CD4-positive, CD25-positive, alpha-beta regulatory T cell (primary cell): ENCODE measurements around the gene OIT3. TPM values are rescaled to one million over a fixed set of nuclear protein-coding genes. Genes with fewer than 3 reads are reported as not detected.

Experiments
- ATAC-seq, 2 donors: fragments of 150-1000 bp; cut with Tn5 transposase; one replicate each; pipeline ENCODE4 v1.10.0; 2021; ENCODE audit warnings: low read depth in 2 of 2, moderate number of reproducible peaks in 2 of 2, moderate library complexity in 1 of 2
- DNase-seq, 3 donors: peaks; one replicate each; pipeline versions ENCODE4 v3.0.0 to v3.0.0-alpha.2; 2012 to 2022; ENCODE audit warnings: mixed read lengths in 1 of 3
- H3K27ac ChIP-seq: one replicate; pipeline ENCODE4 v1.7.0; 2013; ENCODE audit warnings: mild to moderate bottlenecking, low read length; ENCODE audit not compliant: insufficient read depth, poor library complexity, severe bottlenecking
- H3K27me3 ChIP-seq: one replicate; pipeline ENCODE4 v1.7.0; 2013; ENCODE audit warnings: low read length; ENCODE audit not compliant: control insufficient read depth, insufficient read depth
- H3K36me3 ChIP-seq: one replicate; pipeline ENCODE4 v1.7.0; 2013; ENCODE audit warnings: mild to moderate bottlenecking, low read length, moderate library complexity; ENCODE audit not compliant: control insufficient read depth, insufficient read depth
- H3K4me1 ChIP-seq: 2 replicates; pipeline ENCODE4 v1.7.0; 2013; ENCODE audit warnings: mild to moderate bottlenecking, low read length; ENCODE audit not compliant: insufficient read depth, control insufficient read depth, poor library complexity, severe bottlenecking
- H3K4me3 ChIP-seq: one replicate; pipeline ENCODE4 v1.7.0; 2013; ENCODE audit warnings: low read depth, mild to moderate bottlenecking, low read length, moderate library complexity
- H3K9me3 ChIP-seq, 2 experiments: 1 replicate in 1 of 2; 2 replicates in 1 of 2; pipeline ENCODE4 v1.7.0; 2013; ENCODE audit warnings: low read length in 2 of 2, mild to moderate bottlenecking in 1 of 2, moderate library complexity in 1 of 2; ENCODE audit not compliant: control insufficient read depth in 2 of 2
- H3K27ac Mint-ChIP-seq, 3 donors: one replicate each; pipeline ENCODE4 v1.8.0; 2020 to 2022; ENCODE audit warnings: mild to moderate bottlenecking in 3 of 3, mixed read lengths in 3 of 3, moderate library complexity in 2 of 3
- H3K27me3 Mint-ChIP-seq: one replicate; pipeline ENCODE4 v1.8.0; 2022; ENCODE audit warnings: mild to moderate bottlenecking, mixed read lengths
- H3K36me3 Mint-ChIP-seq: one replicate; pipeline ENCODE4 v1.8.0; 2020; ENCODE audit warnings: mixed read lengths
- H3K4me1 Mint-ChIP-seq, 4 donors: one replicate each; pipeline ENCODE4 v1.8.0; 2020 to 2022; ENCODE audit warnings: mixed read lengths in 4 of 4, mild to moderate bottlenecking in 1 of 4
- H3K4me3 Mint-ChIP-seq, 4 donors: one replicate each; pipeline ENCODE4 v1.8.0; 2020 to 2022; ENCODE audit warnings: mild to moderate bottlenecking in 4 of 4, mixed read lengths in 4 of 4, moderate library complexity in 3 of 4
- H3K9me3 Mint-ChIP-seq, 7 donors: one replicate each; pipeline ENCODE4 v1.8.0; 2020 to 2022; ENCODE audit warnings: mixed read lengths in 7 of 7, mild to moderate bottlenecking in 3 of 7, moderate library complexity in 2 of 7
- polyA plus RNA-seq, 4 donors: library from polyadenylated mRNA; unstranded; fragments of 300-500 nt; fragmentation: Illumina TruSeq; gene quantifications; one replicate each; pipeline ENCODE4 v1.2.3, GENCODE V29; 2021
- total RNA-seq: library from RNA; stranded (reverse); gene quantifications from one replicate; pipeline ENCODE4 v1.2.3, GENCODE V29; 2022

OIT3 gene
- total and polyA plus RNA-seq, 5 donors from 2014 or later, result not detected

DNA sequence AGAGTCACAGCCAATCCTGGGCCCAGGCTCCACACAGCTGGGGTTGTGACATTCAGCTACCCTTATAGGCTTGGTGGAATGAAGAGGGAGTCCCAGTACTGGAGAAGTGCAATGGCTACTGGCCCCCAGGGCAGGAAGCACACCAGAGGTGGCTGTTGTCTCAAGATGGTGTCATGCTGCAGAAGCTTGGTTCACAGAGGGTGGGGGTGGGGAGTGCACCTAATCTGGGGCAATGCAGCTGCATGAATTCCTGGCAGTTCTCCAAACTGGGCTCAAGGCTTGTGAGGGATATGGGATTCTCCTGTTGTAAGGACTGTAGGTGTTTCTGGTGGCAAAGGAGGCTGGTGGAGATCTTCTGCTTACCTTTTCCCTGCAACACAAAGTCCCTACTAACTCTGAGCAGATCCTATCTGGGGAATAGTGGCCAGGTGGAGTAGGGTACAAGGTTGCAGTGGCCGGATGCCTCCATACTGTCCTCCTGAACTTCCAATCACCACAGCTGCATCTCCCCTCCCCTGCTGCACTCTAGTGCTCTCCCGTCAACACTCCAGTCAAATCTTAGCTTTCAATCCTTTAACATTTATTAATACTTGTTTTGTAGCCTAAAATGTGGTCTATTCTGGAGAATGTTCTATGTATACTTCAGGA is 88.5 kb downstream of the OIT3 start:
- peaks cover 2% of the 10 kb centered on the region for H3K27me3 ChIP-seq
- no peak overlapping the region for H3K27ac ChIP-seq
- peaks cover 27% of the 10 kb centered on the region for H3K27me3 Mint-ChIP-seq
- ATAC-seq, result no peak
- H3K4me3 Mint-ChIP-seq, result no peak overlapping the region
- no peak for DNase-seq
- no peaks in the 10 kb centered on the region for H3K36me3 ChIP-seq
- H3K4me1 Mint-ChIP-seq, result no peaks in the 10 kb centered on the region
- H3K4me3 ChIP-seq, result no peak overlapping the region
- no peak overlapping the region for H3K27ac Mint-ChIP-seq
- H3K9me3 ChIP-seq, result peaks cover 30 to 39% of the 10 kb centered on the region in 2 experiments
- H3K4me1 ChIP-seq, result no peaks in the 10 kb centered on the region
- H3K36me3 Mint-ChIP-seq, result no peaks in the 10 kb centered on the region
- peaks cover 4 to 41% (median 21%) of the 10 kb centered on the region in 7 donors for H3K9me3 Mint-ChIP-seq

Other genes starting within 250 kb of the OIT3 start
- 15.6 TPM for gene MCU, start 201.6 kb upstream of the OIT3 start, total RNA-seq
- gene MCU, start 201.6 kb upstream of the OIT3 start, polyA plus RNA-seq, result 10 to 100 TPM in 2 of 4 donors, 1 to 10 TPM in 2; 9.0 to 13.5 (median 10.9) TPM
- not detected for gene PLA2G12B, start 61.1 kb downstream of the OIT3 start, total RNA-seq
- gene PLA2G12B, start 61.1 kb downstream of the OIT3 start, polyA plus RNA-seq, result not detected
- gene P4HA1, start 203.1 kb downstream of the OIT3 start, total RNA-seq, result 16.7 TPM
- gene P4HA1, start 203.1 kb downstream of the OIT3 start, polyA plus RNA-seq, result 10 to 100 TPM; 17.9 to 27.2 (median 19.7) TPM
- gene NUDT13, start 216.7 kb downstream of the OIT3 start, total RNA-seq, result 1.8 TPM
- under 1 TPM; 0.49 to 0.79 (median 0.70) TPM for gene NUDT13, start 216.7 kb downstream of the OIT3 start, polyA plus RNA-seq